Cardiac fibroblast (primary cell): Measurements from ENCODE around the gene MTMR3.

Source experiments
- DNase-seq, 2 donors: peaks; one replicate each; pipeline versions ENCODE4 v3.0.0 to v3.0.0-alpha.2; 2010; ENCODE audit warnings: low read depth in 2 of 2
- H3K4me3 ChIP-seq, 2 donors: replicated peaks in 1 of 2; 1 replicate in 1 of 2; 2 replicates in 1 of 2; pipeline ENCODE4 v1.5.1; 2011; ENCODE audit warnings: low read depth in 2 of 2, low read length in 2 of 2, mild to moderate bottlenecking in 2 of 2, moderate library complexity in 1 of 2
- CTCF ChIP-seq: IDR thresholded peaks from one replicate; pipeline ENCODE4 v1.5.1; 2011; ENCODE audit warnings: low read depth, mild to moderate bottlenecking, low read length, inconsistent platforms

Gene MTMR3

GRCh38 chr22:29997107-29997506, 114.1 kb downstream of the MTMR3 start:
- TF ChIP-seq CTCF = no peak

GRCh38 chr22:29997516-29997915, 114.5 kb downstream of the MTMR3 start:
- no peak for TF ChIP-seq CTCF
- H3K4me3 ChIP-seq = no peak overlapping the region
- no peak for DNase-seq

More at GRCh38 chr22:29997107-29997506, 114.1 kb downstream of the MTMR3 start:
- no peak overlapping the region for H3K4me3 ChIP-seq
- DNase-seq = no peak

- peak; percentile 52 for TF ChIP-seq CTCF
- no peak overlapping the region for H3K4me3 ChIP-seq
- DNase-seq = peak in 1 of 2 donors; percentile 86
These were observed 115.8 kb downstream of the MTMR3 start for GRCh38 chr22:29998627-29999384.

GRCh38 chr22:30000566-30000965, 117.6 kb downstream of the MTMR3 start:
- no peak for TF ChIP-seq CTCF
- no peak overlapping the region for H3K4me3 ChIP-seq
- DNase-seq = peak in 1 of 2 donors; percentile 26

GRCh38 chr22:30001459-30001858, 118.5 kb downstream of the MTMR3 start:
- H3K4me3 ChIP-seq = no peak overlapping the region
- DNase-seq = no peak
- no peak for TF ChIP-seq CTCF

GRCh38 chr22:30002861-30003486, 120.0 kb downstream of the MTMR3 start:
- no peak for DNase-seq
- TF ChIP-seq CTCF = no peak
- no peak overlapping the region for H3K4me3 ChIP-seq
